OCI-LY1 (cell line): ENCODE results near the gene GIGYF2.

ENCODE experiments used
- EZH2 ChIP-seq: fragments of 200-600 bp; sonication (generic), shearing (Covaris generic); IDR thresholded peaks from 2 replicates; pipeline ENCODE4 v1.8.0; 2017; ENCODE audit warnings: borderline replicate concordance, mixed run types, mild to moderate bottlenecking, antibody characterized with exemption, low read length, moderate library complexity, mixed read lengths
- TF ChIP-seq, protein P1 (sequence below): fragments of 200-600 bp; sonication (generic), shearing (Covaris generic); IDR thresholded peaks from 2 replicates; pipeline ENCODE4 v1.5.1; 2017; ENCODE audit warnings: mild to moderate bottlenecking, antibody characterized with exemption, low read length, moderate library complexity, mixed read lengths

DNA sequence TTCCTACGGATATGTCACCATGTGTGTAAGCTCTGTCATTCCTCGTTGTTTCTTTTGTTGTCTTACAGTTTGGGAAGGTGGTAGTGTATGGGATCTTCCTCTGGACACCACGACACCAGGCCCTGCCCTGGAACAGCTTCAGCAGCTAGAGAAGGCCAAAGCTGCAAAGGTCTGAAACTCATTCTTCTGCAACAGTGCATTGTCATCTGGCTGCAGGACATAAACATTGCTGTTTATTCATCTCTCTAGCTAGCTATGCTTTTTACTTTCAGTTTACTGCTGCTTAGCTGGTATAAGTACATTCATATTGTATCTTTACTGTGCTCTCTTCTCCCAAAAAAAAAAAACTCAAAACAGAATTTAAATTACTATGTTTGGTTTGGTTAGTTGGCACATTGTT lies 118.4 kb downstream of the GIGYF2 start:
- TF ChIP-seq, protein P1, sequence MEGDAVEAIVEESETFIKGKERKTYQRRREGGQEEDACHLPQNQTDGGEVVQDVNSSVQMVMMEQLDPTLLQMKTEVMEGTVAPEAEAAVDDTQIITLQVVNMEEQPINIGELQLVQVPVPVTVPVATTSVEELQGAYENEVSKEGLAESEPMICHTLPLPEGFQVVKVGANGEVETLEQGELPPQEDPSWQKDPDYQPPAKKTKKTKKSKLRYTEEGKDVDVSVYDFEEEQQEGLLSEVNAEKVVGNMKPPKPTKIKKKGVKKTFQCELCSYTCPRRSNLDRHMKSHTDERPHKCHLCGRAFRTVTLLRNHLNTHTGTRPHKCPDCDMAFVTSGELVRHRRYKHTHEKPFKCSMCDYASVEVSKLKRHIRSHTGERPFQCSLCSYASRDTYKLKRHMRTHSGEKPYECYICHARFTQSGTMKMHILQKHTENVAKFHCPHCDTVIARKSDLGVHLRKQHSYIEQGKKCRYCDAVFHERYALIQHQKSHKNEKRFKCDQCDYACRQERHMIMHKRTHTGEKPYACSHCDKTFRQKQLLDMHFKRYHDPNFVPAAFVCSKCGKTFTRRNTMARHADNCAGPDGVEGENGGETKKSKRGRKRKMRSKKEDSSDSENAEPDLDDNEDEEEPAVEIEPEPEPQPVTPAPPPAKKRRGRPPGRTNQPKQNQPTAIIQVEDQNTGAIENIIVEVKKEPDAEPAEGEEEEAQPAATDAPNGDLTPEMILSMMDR: no peak
- no peak for TF ChIP-seq EZH2
